BJ (cell line): ENCODE results near the gene EOGT. TPM values are rescaled to one million over a fixed set of nuclear protein-coding genes. Genes with fewer than 3 reads are reported as not detected.
A peak's percentile ranks its signal among the peaks of the same experiment; 100 is the strongest.

Source experiments
- CTCF ChIA-PET: fragments of 350-600 bp; formaldehyde crosslinking; extraction: SDS; loops from one replicate; lab custom pipeline; 2021; ENCODE audit warnings: antibody characterized with exemption, inconsistent platforms; lab: Yijun Ruan, JAX
- POLR2A ChIA-PET: fragments of 300-600 bp; sonication (Branson Sonifier 250); formaldehyde crosslinking; extraction: SDS; loops from one replicate; lab custom pipeline; 2021; ENCODE audit warnings: antibody characterized with exemption; lab: Charles Lee
- DNase-seq: peaks from one replicate; pipeline ENCODE4 v3.0.0-alpha.2; 2011; ENCODE audit warnings: low read depth
- H3K27me3 ChIP-seq: 2 replicates; pipeline ENCODE4 v1.6.0; 2011; ENCODE audit warnings: low read length; ENCODE audit not compliant: control insufficient read depth, insufficient read depth
- H3K36me3 ChIP-seq: 2 replicates; pipeline ENCODE4 v1.5.1; 2011; ENCODE audit warnings: low read length; ENCODE audit not compliant: control insufficient read depth, insufficient read depth
- H3K4me3 ChIP-seq: 2 replicates; pipeline ENCODE4 v1.5.1; 2011; ENCODE audit warnings: low read depth, mild to moderate bottlenecking, control low read depth, low read length
- polyA plus RNA-seq: library from polyadenylated mRNA; depleted of rRNA; stranded (reverse); fragments of >200 nt; gene quantifications from 2 replicates; pipeline ENCODE4 v1.2.3, GENCODE V29; 2011
- TF ChIP-seq, protein P1 (sequence below): IDR thresholded peaks from 2 replicates; pipeline ENCODE4 v1.5.1; 2011; ENCODE audit warnings: low read depth, mild to moderate bottlenecking, control low read depth, inconsistent platforms, low read length, moderate library complexity; ENCODE audit not compliant: insufficient read depth

EOGT gene
- polyA plus RNA-seq, 1 experiment = 18.9 TPM

DNA sequence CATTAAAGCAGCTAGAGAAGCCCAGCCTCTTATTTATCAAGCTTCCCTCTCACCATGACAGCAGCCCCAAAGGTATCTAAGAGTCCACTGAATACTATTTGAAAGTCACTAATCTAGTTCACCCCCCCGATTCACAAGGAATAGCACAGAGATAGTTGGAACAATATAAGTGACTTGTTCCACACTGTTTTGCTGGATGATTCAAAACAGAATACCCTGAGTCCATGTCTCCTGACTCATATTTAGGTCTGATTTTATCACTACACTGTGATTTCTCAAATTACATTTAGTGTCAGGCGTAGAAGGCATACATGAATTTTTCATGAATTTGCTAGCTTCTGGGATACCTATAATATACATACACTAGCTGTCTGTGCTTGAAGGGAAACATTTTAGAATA lies 18.7 kb upstream of the EOGT start:
- TF ChIP-seq, protein P1, sequence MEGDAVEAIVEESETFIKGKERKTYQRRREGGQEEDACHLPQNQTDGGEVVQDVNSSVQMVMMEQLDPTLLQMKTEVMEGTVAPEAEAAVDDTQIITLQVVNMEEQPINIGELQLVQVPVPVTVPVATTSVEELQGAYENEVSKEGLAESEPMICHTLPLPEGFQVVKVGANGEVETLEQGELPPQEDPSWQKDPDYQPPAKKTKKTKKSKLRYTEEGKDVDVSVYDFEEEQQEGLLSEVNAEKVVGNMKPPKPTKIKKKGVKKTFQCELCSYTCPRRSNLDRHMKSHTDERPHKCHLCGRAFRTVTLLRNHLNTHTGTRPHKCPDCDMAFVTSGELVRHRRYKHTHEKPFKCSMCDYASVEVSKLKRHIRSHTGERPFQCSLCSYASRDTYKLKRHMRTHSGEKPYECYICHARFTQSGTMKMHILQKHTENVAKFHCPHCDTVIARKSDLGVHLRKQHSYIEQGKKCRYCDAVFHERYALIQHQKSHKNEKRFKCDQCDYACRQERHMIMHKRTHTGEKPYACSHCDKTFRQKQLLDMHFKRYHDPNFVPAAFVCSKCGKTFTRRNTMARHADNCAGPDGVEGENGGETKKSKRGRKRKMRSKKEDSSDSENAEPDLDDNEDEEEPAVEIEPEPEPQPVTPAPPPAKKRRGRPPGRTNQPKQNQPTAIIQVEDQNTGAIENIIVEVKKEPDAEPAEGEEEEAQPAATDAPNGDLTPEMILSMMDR = no peak
- Histone ChIP-seq H3K4me3 (no peak overlapping the region), H3K36me3 (peaks cover 10% of the 10 kb centered on the region), H3K27me3 (no peaks in the 10 kb centered on the region)
- ChIA-PET CTCF (interaction anchor here (1.0 to 2.3 kb wide), 3 partner anchors 11 to 18 kb away, joined by 3 to 7 read pairs (median 3); partner anchors contain the start of gene EOGT), POLR2A (no interaction called here)
- no peak for DNase-seq

DNA sequence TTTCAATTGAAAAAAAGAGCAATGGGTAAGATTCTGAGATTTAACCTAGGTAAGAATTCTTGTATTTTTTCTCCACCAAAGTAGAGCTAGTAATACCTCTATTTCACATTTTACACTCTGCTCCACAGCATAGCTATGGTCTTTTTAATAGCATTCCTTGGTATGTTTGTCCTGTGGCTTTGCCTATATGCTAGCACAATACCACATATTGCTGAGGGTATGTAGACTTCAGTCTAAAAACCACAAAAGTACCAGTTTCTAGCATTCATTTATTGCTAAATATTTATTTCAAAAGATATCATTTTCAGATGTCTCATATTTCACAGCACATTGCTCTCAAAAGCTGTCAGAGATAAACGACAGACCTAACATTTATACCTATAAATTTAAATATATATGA lies 18.2 kb upstream of the EOGT start:
- H3K27me3 ChIP-seq = no peaks in the 10 kb centered on the region
- H3K36me3 ChIP-seq = peaks cover 12% of the 10 kb centered on the region
- DNase-seq = no peak
- ChIA-PET POLR2A (interaction anchor here (0.6 kb wide), 1 partner anchor 22 kb away, joined by 10 read pairs; no protein-coding TSS in a partner anchor), CTCF (interaction anchor here (1.0 to 2.3 kb wide), 3 partner anchors 10 to 18 kb away, joined by 3 to 7 read pairs (median 3); partner anchors contain the start of gene EOGT)
- TF ChIP-seq, protein P1 = no peak
- H3K4me3 ChIP-seq = no peak overlapping the region

- no peak for DNase-seq
- H3K4me3 ChIP-seq = no peak overlapping the region
- H3K36me3 ChIP-seq = peaks cover 11% of the 10 kb centered on the region
- TF ChIP-seq, protein P1 = no peak
- H3K27me3 ChIP-seq = no peaks in the 10 kb centered on the region
- CTCF ChIA-PET = interaction anchor here (0.6 to 1.3 kb wide), 2 partner anchors 11 to 21 kb away, joined by 3 to 4 read pairs; no protein-coding TSS in a partner anchor
- POLR2A ChIA-PET = no interaction called here
Observed at GRCh38 chr3:69020857-69021256, 7.4 kb upstream of the EOGT start.

- CTCF ChIA-PET = no interaction called here
- peaks cover 9% of the 10 kb centered on the region for H3K36me3 ChIP-seq
- H3K27me3 ChIP-seq = no peaks in the 10 kb centered on the region
- POLR2A ChIA-PET = no interaction called here
- H3K4me3 ChIP-seq = no peak overlapping the region
- TF ChIP-seq, protein P1 = peak; percentile 34
- no peak for DNase-seq
Observed at GRCh38 chr3:69020424-69020823, 6.9 kb upstream of the EOGT start.

- ChIA-PET CTCF (interaction anchor here (0.7 kb wide), 1 partner anchor 76 kb away, joined by 3 read pairs; no protein-coding TSS in a partner anchor), POLR2A (no interaction called here)
- no peak for DNase-seq
- H3K36me3 ChIP-seq = peaks cover 3% of the 10 kb centered on the region
- H3K4me3 ChIP-seq = no peak overlapping the region
- no peaks in the 10 kb centered on the region for H3K27me3 ChIP-seq
- TF ChIP-seq, protein P1 = no peak
Observed at GRCh38 chr3:69016901-69017300, 3.4 kb upstream of the EOGT start.
